Activated CD4-positive, alpha-beta T cell treated with anti-CD3 and anti-CD28 coated beads, Interleukin-2, Interleukin-6, amounts not matched to agents 100 ng/mL and 50 ng/mL, durations not matched to agents 16 hours and 8 hours (primary cell): ENCODE data around the gene SLC35F2.
"Not testable (repeated sequence)": the region's sequence is repeated elsewhere in the genome, so short reads cannot be mapped to it uniquely, and the experiment has no call there.

ENCODE experiments used
- DNase-seq: peaks from one replicate; pipeline ENCODE4 v3.0.0-alpha.2; 2020

SLC35F2 gene

GRCh38 chr11:107858217-107859070 is at the start of gene SLC35F2:
SLC35F2 (minus strand) TSS chr11:107858787; CDS start chr11:107858767, 20 bp downstream.
- DNase-seq: peak; percentile 90

- DNase-seq: no peak
Measured at GRCh38 chr11:107908211-107908610, 49.6 kb upstream of the SLC35F2 start.

- DNase-seq: peak; percentile 24
Measured at GRCh38 chr11:107898270-107898669, 39.7 kb upstream of the SLC35F2 start.

- DNase-seq: no peak
Measured at GRCh38 chr11:107882095-107882820, 23.7 kb upstream of the SLC35F2 start.

GRCh38 chr11:107881471-107881870 is 22.9 kb upstream of the SLC35F2 start:
- not testable (repeated sequence) for DNase-seq

GRCh38 chr11:107876141-107876540 is 17.6 kb upstream of the SLC35F2 start:
- no peak for DNase-seq

- DNase-seq: no peak
Measured at GRCh38 chr11:107864591-107864990, 6.0 kb upstream of the SLC35F2 start.

GRCh38 chr11:107860688-107861087 is 2.1 kb upstream of the SLC35F2 start:
- no peak for DNase-seq

GRCh38 chr11:107860240-107860620 is 1.6 kb upstream of the SLC35F2 start:
- not testable (repeated sequence) for DNase-seq

- DNase-seq: peak; percentile 58
Measured at GRCh38 chr11:107859459-107860239, 1.1 kb upstream of the SLC35F2 start.

- DNase-seq: no peak
Measured at GRCh38 chr11:107857550-107858216, 904 bp downstream of the SLC35F2 start.

GRCh38 chr11:107856981-107857517 is 1.5 kb downstream of the SLC35F2 start:
- DNase-seq: no peak

- DNase-seq: peak; percentile 8
Measured at GRCh38 chr11:107856180-107856980, 2.2 kb downstream of the SLC35F2 start.

GRCh38 chr11:107853070-107853469 is 5.5 kb downstream of the SLC35F2 start:
- no peak for DNase-seq

- no peak for DNase-seq
Measured at GRCh38 chr11:107851704-107852310, 6.8 kb downstream of the SLC35F2 start.

- no peak for DNase-seq
Measured at GRCh38 chr11:107849790-107850189, 8.8 kb downstream of the SLC35F2 start.

GRCh38 chr11:107848345-107848744 is 10.2 kb downstream of the SLC35F2 start:
- no peak for DNase-seq

GRCh38 chr11:107847184-107847583 is 11.4 kb downstream of the SLC35F2 start:
- DNase-seq: peak; percentile 34

GRCh38 chr11:107844041-107844440 is 14.5 kb downstream of the SLC35F2 start:
- DNase-seq: no peak

- DNase-seq: no peak
Measured at GRCh38 chr11:107842412-107843100, 16.0 kb downstream of the SLC35F2 start.
